Measurements from ENCODE around the gene MANBA.

Gene MANBA

DNA sequence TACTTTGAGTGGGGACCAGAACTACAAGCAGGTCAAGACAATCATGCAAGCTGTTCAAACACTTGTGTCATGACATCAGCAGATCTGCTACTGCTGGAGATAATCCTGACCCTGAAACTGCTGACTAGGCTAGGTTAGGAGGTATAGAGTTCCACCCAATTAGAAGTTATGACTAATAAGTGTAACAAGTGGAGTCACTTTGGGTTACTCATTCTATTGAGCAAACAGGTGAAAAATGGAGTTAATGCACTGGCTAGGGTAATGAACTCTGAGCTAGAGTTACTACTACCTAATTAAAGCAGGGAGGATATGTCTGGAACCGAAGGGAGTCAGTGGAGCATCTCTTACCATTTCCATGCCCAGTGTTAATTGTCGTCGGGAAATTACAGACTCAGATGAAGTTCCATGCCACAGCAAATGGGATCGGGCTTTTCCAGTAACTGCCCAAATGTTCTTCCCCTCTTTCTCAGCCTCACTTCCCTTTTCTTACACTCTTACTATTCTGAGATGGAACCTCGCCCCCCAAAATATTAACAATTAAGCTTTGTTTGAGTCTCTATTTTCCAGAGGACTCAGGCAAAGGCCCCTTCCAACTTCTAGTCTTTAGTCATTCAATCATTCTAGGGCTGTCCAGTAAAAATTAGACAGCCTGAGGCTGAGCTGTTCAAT lies 19.8 kb upstream of the MANBA start:
- TF ChIP-seq ZFX (IDR thresholded peaks at IDR 0.05) = no peak
- TF ChIP-seq, protein P1, sequence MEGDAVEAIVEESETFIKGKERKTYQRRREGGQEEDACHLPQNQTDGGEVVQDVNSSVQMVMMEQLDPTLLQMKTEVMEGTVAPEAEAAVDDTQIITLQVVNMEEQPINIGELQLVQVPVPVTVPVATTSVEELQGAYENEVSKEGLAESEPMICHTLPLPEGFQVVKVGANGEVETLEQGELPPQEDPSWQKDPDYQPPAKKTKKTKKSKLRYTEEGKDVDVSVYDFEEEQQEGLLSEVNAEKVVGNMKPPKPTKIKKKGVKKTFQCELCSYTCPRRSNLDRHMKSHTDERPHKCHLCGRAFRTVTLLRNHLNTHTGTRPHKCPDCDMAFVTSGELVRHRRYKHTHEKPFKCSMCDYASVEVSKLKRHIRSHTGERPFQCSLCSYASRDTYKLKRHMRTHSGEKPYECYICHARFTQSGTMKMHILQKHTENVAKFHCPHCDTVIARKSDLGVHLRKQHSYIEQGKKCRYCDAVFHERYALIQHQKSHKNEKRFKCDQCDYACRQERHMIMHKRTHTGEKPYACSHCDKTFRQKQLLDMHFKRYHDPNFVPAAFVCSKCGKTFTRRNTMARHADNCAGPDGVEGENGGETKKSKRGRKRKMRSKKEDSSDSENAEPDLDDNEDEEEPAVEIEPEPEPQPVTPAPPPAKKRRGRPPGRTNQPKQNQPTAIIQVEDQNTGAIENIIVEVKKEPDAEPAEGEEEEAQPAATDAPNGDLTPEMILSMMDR (conservative IDR thresholded peaks at IDR 0.05) = no peak
- H3K27ac ChIP-seq = no peak overlapping the region

DNA sequence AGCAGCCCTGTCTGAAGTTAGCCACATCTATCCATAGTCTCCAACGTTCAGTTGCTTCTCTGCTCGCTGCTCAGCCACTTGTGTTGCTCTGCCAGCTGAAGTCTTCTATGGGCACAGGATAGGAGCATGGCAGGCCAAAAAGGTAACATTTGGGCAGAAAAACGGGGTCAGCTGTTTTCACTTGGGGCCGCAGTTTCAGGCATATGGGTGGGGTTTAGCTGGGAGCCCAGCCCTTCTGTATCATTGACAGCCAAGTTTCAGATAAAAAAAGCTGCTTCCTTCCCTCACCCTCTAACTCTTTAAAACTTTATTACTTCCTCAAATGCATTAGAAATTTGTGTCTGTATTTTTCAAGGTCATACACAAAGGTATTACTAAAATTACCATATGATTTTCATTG lies 18.4 kb upstream of the MANBA start:
- no peak overlapping the region for H3K27ac ChIP-seq
- TF ChIP-seq ZFX (IDR thresholded peaks at IDR 0.05) = no peak
- TF ChIP-seq, protein P1 (conservative IDR thresholded peaks at IDR 0.05) = no peak

DNA sequence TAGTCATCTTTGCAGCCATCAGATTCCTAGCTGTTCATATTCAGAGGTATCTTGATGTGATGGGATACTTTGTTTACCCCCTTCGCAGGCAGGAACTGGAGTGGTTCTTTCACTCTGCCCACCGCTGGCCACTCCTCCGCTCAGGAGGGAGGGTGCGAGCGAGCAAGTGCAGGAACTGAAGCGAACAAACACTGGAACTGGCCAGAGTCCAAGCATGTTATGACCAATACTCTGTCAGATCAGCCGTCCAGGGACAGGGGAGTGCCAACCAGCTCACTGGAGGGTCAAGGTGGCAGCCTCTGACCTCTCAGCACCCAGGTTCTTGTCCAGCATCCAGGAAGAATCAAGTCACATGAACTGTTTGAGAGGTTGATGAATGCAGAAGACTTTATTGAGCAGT lies 18.0 kb upstream of the MANBA start:
- H3K27ac ChIP-seq = no peak overlapping the region
- TF ChIP-seq ZFX (IDR thresholded peaks at IDR 0.05) = no peak
- TF ChIP-seq, protein P1 (conservative IDR thresholded peaks at IDR 0.05) = no peak

DNA sequence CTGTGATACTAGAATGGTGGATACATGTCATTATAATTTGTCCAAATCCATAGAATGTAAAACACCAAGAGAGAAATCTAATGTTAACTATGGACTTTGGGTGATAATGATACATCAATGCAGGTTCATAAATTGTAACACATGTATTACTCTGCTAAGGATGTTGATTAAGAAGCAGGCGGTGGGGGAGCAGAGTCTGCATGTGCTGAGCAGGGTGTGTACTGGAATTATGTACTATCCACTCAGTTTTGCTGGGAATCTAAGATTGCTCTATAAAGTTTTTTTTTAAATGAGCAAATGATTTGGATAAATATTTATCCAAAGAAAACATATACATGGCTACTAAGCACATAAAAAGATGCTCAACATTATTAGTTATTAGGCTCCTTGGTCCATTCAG lies 15.0 kb upstream of the MANBA start:
- H3K27ac ChIP-seq = no peak overlapping the region
- TF ChIP-seq, protein P1 (conservative IDR thresholded peaks at IDR 0.05) = no peak
- TF ChIP-seq ZFX (IDR thresholded peaks at IDR 0.05) = no peak

DNA sequence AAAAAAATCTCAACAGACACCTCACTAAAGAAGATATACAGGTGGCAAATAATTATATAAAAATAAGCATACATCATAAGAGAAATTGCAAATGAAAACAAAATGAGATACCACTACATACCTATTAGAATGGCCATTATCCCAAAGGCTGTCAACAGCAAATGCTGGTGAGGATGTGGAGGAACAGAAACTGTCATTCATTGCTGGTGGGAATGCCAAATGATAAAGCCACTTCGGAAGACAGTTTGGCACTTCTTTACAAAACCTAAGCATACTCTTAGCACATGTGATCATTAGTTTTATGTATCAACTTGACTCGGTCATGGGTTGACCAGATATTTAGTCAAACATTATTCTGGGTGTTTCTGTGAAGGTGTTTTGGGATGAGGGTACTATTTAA lies 13.5 kb upstream of the MANBA start:
- TF ChIP-seq, protein P1 (conservative IDR thresholded peaks at IDR 0.05) = no peak
- TF ChIP-seq ZFX (IDR thresholded peaks at IDR 0.05) = no peak
- H3K27ac ChIP-seq = no peak overlapping the region

DNA sequence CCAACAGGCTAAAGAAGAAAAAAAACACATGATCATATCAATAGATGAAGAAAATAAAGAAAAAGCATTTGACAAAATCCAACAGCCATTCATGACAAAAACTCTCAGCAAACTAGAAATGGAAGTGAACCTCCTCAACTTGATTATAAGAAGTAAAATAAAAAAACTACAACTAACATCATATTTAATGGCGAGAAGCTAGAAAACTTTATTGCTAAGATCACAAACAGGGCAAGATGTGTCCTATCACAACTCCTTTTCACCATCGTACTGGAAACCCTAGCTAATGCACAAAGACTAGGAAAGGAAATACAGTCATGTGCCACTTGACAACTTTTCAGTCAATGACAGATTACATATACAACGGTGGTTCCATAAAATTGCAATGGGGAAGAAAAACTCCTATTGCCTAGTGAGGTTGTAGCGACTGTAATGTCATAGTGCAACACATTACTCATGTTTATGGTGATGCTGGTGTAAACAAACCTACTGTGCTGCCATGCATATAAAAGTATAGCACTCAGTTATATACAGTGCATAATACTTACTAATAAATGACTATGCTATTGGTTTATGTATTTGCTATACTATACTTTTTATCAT lies 12.1 kb upstream of the MANBA start:
- no peak overlapping the region for H3K27ac ChIP-seq
- no peak for TF ChIP-seq ZFX (IDR thresholded peaks at IDR 0.05)
- TF ChIP-seq, protein P1 (conservative IDR thresholded peaks at IDR 0.05) = no peak

DNA sequence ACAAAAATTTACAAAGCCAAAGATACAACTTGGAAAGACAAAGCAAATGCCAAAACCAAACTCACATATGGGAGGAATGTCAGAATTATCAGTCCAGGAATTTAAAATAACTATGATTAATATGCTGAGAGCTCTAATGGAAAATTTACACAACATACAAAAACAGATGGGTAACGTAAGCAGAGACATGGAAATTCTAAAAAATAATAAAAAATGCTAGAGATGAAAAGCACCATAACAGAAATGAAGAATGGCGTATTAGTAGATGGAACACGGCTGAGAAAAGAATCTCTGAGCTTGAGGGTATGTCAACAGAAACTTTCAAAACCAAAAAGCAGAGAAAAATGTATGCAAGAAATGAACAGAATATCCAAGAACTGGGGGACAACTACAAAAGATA lies 4.1 kb upstream of the MANBA start:
- TF ChIP-seq, protein P1 (conservative IDR thresholded peaks at IDR 0.05) = no peak
- TF ChIP-seq ZFX (IDR thresholded peaks at IDR 0.05) = no peak
- H3K27ac ChIP-seq = no peak overlapping the region
